GM18508 (cell line): ENCODE results near the gene YES1.

ENCODE experiments used
- ATAC-seq: cut with Tn5 transposase; IDR thresholded peaks from one replicate; pipeline ENCODE4 v1.9.1; 2021; ENCODE audit warnings: moderate number of reproducible peaks; ENCODE audit not compliant: insufficient read depth, unreplicated experiment

YES1 gene

GRCh38 chr18:811892-812375, at the start of gene YES1:
YES1 (minus strand) TSS chr18:812242; CDS start chr18:756827, 55,415 bp downstream.
- ATAC-seq: no peak

DNA sequence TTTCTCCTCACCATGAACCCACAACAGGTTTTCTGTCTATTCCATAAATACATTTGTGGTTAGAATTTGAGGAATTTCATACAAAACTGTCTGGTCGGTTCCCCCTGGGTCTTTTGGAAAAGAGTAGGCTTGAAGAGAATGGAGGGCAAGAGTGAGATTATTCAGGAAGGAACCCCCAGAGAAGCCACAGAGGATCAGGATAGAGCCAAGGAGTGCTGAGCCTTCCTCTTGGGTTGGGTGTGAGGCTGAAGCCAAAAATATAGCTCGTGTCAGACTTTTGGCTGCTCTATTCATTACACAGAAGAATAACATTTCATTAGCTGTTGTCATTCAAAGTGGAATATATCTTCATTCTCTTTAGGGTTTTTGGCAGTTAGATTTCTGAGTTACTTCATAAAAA, 45.9 kb upstream of the YES1 start:
- no peak for ATAC-seq

GRCh38 chr18:853471-853870, 41.4 kb upstream of the YES1 start:
- ATAC-seq: no peak

GRCh38 chr18:850960-851359, 38.9 kb upstream of the YES1 start:
- ATAC-seq: no peak

DNA sequence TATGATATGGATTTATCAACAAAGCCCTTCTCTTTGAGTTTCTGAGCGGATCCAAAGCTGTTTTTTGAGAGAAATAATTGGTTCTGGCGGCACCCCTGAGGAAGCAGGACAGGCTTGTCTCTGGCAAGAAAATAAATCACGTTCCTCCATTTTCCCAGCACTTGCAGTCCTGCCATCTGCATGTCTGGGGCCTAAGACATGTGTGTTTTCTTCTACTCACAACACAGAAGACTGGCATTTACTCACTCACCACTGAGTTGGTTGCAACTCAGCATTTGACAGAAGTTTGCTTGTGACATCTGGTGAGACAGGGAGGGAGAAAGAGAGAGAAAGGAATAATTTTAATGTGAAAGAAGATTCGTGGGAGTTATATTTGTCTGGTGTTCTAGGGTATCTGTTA, 37.0 kb upstream of the YES1 start:
- ATAC-seq: no peak

DNA sequence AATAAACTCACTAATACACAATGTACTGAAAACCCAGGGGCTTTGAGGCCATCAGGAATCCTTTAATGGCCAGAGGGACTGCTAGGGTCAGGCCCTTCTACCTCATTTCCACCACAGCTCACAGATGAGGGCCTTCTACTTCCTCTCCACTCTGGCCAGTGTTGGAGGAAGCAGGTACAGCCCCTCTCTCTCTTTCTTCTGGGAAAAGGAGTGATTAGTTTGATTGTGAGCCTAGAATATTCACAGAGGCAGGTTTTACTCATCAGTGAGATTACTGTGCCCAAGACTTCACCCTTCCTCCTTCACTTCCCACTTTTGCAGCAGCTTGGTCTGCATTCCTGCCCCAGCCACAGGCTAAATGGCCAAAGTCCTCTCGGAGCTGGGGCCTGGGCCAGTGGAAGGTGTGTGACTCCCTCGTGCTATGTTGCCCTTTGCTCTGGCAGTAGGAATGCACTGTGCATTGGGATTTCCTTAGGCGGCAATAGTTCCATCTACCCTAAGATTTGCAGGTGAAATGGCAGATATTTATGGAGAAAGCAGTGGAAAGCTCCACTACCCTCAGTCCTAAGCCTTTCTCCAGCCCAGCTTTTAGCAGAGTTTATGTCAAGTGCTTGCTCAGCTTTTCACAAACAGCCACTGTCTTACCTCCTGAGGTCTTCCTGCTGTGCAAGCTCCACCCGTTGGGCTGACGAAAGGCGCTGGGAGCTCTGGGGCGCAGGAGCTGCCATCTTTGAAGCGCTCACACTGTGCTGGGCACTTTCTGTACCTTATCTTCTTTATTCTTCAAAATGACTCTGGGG, 36.2 kb upstream of the YES1 start:
- no peak for ATAC-seq

GRCh38 chr18:845152-845819, 33.2 kb upstream of the YES1 start:
- no peak for ATAC-seq

GRCh38 chr18:841647-842370, 29.8 kb upstream of the YES1 start:
- no peak for ATAC-seq

DNA sequence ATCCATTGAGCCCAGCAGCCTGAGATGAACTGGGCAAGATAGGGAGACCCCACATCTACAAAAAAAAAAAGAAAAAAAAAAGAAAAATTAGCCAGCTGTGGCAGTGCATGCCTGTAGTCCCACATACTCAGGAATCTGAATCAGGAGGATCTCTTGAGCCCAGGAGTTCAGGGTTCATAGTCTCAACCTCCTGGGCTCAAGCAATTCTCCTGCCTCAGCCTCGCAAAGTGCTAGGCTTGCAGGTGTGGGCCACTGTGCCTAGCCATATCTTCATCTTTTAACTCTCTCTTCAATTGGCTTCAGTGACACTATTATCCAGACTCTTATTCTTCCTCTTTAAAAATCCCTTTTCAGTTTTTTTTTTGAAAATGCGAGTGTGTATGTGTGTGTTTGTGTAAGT, 28.5 kb upstream of the YES1 start:
- ATAC-seq: no peak

DNA sequence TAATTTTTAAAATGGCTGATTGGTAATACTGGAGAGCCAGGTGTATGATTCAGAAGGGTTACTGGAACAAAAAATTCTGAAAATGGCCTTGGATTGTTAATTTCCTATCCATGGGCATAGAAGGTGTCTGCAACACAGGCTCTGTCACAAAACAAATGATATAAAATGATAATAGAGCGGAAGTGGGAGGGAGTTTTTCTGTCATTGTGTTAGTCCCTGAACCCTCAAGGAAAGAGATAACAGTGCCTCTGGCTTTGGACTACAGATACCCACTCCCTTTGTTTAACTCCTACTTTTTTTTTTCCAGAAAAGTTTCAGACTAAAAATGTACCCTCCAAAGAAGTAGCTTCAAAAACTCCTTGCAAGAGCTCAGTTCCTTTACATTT, 28.0 kb upstream of the YES1 start:
- no peak for ATAC-seq

- peak; percentile 84 for ATAC-seq
Observed at GRCh38 chr18:839224-840022, 27.4 kb upstream of the YES1 start.

DNA sequence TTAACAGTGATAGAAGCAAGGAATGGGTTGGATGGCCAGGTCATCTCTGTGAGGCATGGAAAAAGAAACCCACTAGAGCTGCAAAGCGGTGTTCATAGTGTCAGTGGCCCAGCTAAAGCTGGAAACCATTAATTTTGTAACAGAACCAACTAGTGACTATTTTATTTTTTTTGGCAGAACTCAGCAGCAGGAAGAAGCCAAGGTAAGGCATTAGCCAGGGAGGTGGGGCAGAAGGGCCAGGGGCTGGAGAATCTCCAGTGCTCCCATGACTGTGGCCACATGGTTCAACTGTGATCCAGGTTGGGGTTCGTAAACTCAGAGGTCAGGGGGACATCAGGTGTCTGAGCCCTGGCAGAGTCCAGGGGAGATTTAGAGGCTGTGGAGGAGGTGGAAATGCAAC, 25.9 kb upstream of the YES1 start:
- no peak for ATAC-seq

DNA sequence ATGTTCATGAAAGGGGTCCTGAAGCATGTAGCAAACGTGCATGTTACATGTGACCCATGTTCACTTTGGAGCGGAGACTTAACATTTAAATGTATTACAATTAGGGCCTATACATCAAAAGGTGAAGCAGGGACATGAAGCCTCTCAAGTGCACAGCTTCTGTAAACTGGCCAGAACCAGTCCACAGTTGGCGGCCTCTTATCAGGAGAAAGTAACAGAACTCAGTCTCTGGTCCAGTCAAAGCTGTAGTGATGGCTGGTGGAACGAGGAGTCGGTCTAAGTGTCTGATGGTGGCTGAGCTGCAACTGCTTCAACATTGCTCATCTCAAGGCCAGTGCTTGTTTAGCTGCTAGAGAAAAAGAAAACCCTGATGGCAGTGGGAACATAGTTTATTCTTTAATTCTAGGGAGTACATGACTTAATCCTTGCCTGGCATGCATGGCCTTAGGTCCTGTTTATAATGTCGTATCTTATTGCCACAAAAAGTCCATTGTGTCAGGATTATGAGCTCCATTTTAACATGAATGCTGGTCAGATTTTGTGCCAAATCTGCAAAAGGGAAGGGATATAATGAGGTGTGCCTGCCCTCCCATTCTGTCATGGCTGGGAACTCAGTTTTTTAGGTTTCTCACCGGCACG, 22.2 kb upstream of the YES1 start:
- no peak for ATAC-seq

- ATAC-seq: no peak
Observed at GRCh38 chr18:833197-833596, 21.2 kb upstream of the YES1 start.

DNA sequence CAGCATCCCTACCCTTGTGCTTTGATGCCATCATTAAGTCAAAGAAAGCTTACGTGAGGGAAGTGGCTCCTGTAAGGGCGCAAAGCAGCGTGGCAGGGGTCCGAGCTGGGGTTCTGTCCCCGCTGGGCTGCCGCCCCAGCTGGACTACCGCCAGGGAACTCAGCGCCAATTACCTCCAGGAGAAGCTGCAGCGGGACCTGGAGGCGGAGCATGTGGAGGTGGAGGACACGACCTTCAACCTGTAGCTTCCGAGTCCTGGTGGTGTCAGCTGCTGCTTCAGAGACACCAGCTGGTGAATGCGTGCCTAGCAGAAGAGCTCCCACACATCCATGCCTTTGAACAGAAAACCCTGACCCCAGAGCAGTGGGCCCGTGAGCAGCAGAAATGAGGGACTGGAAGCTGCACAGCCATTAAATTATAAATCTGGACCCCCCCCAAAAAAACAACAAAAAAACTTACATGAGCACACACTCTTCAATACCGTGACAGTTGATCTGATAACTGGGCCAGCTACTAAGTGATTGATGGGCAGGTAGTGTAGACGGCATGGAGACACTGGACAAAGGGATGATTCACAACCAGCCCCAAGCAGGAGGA, 20.1 kb upstream of the YES1 start:
- ATAC-seq: no peak

GRCh38 chr18:830315-830901, 18.4 kb upstream of the YES1 start:
- ATAC-seq: peak; percentile 72

GRCh38 chr18:829432-829831, 17.4 kb upstream of the YES1 start:
- ATAC-seq: no peak

DNA sequence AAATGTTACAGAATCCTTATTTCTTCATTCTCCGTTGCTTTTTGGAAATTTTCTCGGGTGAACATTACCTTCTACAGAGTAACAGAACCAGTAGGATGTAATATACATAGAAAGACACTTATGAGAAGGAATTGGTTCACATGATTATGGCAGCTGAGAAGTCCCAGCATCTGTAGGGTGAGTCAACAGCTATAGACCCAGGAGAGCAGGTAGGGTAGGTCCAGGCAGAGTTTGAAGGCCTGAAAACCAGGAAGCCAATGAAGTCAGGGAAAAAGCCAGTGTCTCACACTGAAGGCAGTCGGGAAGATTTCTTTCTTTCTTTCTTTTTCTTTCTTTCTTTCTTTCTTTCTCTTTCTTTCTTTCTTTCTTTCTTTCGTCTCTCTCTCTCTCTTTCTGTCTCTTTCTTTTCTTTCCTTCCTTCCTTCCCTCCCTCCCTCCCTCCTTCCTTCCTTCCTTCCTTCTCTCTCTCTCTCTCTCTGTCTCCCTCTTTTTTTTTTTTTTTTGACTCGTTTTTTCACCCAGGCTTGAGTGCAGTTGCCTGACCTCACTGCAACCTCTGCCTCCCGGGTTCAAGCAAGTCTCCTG, 15.1 kb upstream of the YES1 start:
- ATAC-seq: no peak
